ENCODE data around the gene ART1.

The ART1 gene

GRCh38 chr11:3667149-3668035 is 22.5 kb downstream of the ART1 start:
- FAIRE-seq: no peak

- no peak for FAIRE-seq
These were observed 24.2 kb downstream of the ART1 start for GRCh38 chr11:3669128-3669527.

GRCh38 chr11:3669742-3670183 is 24.8 kb downstream of the ART1 start:
- FAIRE-seq: no peak

- FAIRE-seq: no peak
These were observed 26.7 kb downstream of the ART1 start, which contains the start of gene CHRNA10 for GRCh38 chr11:3671334-3672254. Gene CHRNA10 (minus strand): TSS chr11:3671384. CDS start chr11:3671312, 72 bp downstream.

- no peak for FAIRE-seq
These were observed 29.3 kb downstream of the ART1 start for GRCh38 chr11:3674189-3674588.

GRCh38 chr11:3675971-3676370 is 31.0 kb downstream of the ART1 start:
- no peak for FAIRE-seq

- FAIRE-seq: no peak
These were observed 34.1 kb downstream of the ART1 start for GRCh38 chr11:3679077-3679476.

GRCh38 chr11:3683039-3683438 is 38.1 kb downstream of the ART1 start:
- no peak for FAIRE-seq

- no peak for FAIRE-seq
These were observed 39.3 kb downstream of the ART1 start for GRCh38 chr11:3684129-3684818.

GRCh38 chr11:3684819-3685172 is 39.9 kb downstream of the ART1 start:
- FAIRE-seq: no peak

GRCh38 chr11:3685923-3686322 is 41.0 kb downstream of the ART1 start:
- no peak for FAIRE-seq

GRCh38 chr11:3686751-3687150 is 41.8 kb downstream of the ART1 start:
- FAIRE-seq: no peak

- no peak for FAIRE-seq
These were observed 55.5 kb downstream of the ART1 start for GRCh38 chr11:3700410-3700809.

- FAIRE-seq: no peak
These were observed 56.0 kb downstream of the ART1 start for GRCh38 chr11:3700910-3701309.

- FAIRE-seq: no peak
These were observed 58.5 kb downstream of the ART1 start for GRCh38 chr11:3703383-3703782.

GRCh38 chr11:3707176-3707575 is 62.2 kb downstream of the ART1 start:
- no peak for FAIRE-seq

- FAIRE-seq: no peak
These were observed 65.0 kb downstream of the ART1 start for GRCh38 chr11:3709977-3710376.

GRCh38 chr11:3710485-3711259 is 65.7 kb downstream of the ART1 start:
- FAIRE-seq: no peak

GRCh38 chr11:3712274-3712673 is 67.3 kb downstream of the ART1 start:
- no peak for FAIRE-seq

Data from islet of Langerhans (tissue), 1 donor.